ENCODE data around the gene LSM14A. TPM values are rescaled to one million over a fixed set of nuclear protein-coding genes. Genes with fewer than 3 reads are reported as not detected.

LSM14A gene
- total and polyA plus RNA-seq, 2 of the 13 experiments (the other 11 are each of a cell fraction or from before 2014, with no cell fraction given) = 77.0 to 83.6 TPM

GRCh38 chr19:34180709-34181108 lies 8.4 kb downstream of the LSM14A start:
- H3K9me3 ChIP-seq (ENCODE audit: low read length) = no peaks in the 10 kb centered on the region
- FAIRE-seq (no peak), DNase-seq (ENCODE audit: low spot score) (no peak), ATAC-seq (no peak)
- peaks cover 97% of the 10 kb centered on the region for H3K79me2 ChIP-seq (ENCODE audit: insufficient read depth, low read length)
- in situ Hi-C loops (cut with HindIII; ENCODE audit: extremely low pct_ligation_motif_present, low pct_unique_long_range_greater_than_20kb) (no loop called here), intact Hi-C loops (cut with micrococcal nuclease; ENCODE audit: unreplicated experiment) (no loop called here)
- no TSS peak for BruUV-seq (replicated peaks)
- no peak overlapping the region for H3K4me3 ChIP-seq (replicated peaks in 1 of 3; ENCODE audit: insufficient read depth in 1 of 3, low read depth in 2 of 3, low read length in 3 of 3)
- ChIA-PET CTCF (ENCODE audit: low intra/inter-chr PET ratio, low total read pairs) (no interaction called here), POLR2A (no interaction called here)
- H3K27ac ChIP-seq (ENCODE audit: extremely low read length, insufficient read depth, low read length) = no peak overlapping the region
- H4K20me1 ChIP-seq (ENCODE audit: insufficient read depth, low read length) = peaks cover 88% of the 10 kb centered on the region
- WGBS (ENCODE audit: low lambda C conversion rate) = 98% methylated on average over 5 of the region's 5 CpGs
- H3K27me3 ChIP-seq (ENCODE audit: control insufficient read depth in 1 of 2, insufficient read depth in 2 of 2, low read length in 2 of 2) = no peaks in the 10 kb centered on the region
- H3K36me3 ChIP-seq (replicated peaks in 1 of 2; ENCODE audit: control insufficient read depth in 1 of 2, insufficient read depth in 2 of 2, low read length in 2 of 2) = peaks cover 4 to 32% of the 10 kb centered on the region in 2 experiments
- H3K4me2 ChIP-seq (ENCODE audit: low read depth, low read length) = no peak overlapping the region
- TF ChIP-seq ATF1 (CRISPR knock-in tag; IDR thresholded peaks at IDR 0.05) = no peak
- no peak for TF ChIP-seq PCBP2 (optimal IDR thresholded peaks at IDR 0.05; ENCODE audit: low read depth, low read length, poor library complexity, severe bottlenecking)
- no peak for TF ChIP-seq GZF1 (CRISPR knock-in tag; IDR thresholded peaks at IDR 0.05)
- H3K9ac ChIP-seq (ENCODE audit: insufficient read depth, low read depth, low read length) = no peak overlapping the region
- no peak overlapping the region for H2AFZ ChIP-seq (ENCODE audit: low read length)
- peaks cover 72% of the 10 kb centered on the region for H3K4me1 ChIP-seq (ENCODE audit: insufficient read depth, low read length)

DNA sequence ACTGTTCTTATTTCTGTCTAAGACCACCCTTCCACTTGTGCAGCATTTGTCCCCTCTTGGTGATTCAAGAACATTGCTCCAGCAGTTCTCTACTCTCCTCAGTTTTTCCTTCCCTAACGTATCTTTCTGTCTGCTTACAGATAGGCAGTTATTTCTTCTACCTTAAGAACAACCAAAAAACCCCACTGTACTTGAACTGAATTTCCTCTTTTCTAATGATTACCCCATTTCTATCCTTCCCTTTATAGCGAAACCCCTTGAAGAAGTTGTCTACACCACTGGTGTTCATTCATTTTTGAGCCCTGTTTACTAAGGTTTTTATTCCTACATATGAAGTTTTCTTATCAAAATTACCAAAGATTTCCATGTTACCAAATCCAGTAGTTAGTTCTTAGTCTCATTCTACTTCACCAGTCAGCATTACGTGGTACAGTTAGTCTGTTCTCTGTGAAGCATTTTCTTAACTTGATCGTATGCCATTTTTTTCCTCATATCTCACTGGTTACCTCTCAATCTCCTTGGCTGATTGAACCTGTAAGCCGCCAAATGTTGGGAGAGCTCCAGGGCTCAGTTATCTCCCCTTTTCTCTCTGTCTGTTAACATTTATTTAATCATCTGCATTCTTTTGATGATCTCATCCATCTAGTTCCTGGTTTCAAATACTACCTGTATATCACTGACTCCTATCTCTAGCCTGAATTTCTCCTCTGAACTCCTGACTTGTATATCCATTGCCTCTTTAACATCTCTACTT lies 9.0 kb downstream of the LSM14A start:
- no peak for ATAC-seq
- Histone ChIP-seq H3K36me3 (replicated peaks in 1 of 2; ENCODE audit: control insufficient read depth in 1 of 2, insufficient read depth in 2 of 2, low read length in 2 of 2) (peaks cover 4 to 32% of the 10 kb centered on the region in 2 experiments), H3K4me2 (ENCODE audit: low read depth, low read length) (no peak overlapping the region), H3K4me1 (ENCODE audit: insufficient read depth, low read length) (peaks cover 72% of the 10 kb centered on the region), H3K9ac (ENCODE audit: insufficient read depth, low read depth, low read length) (no peak overlapping the region), H2AFZ (ENCODE audit: low read length) (no peak overlapping the region), H3K27ac (ENCODE audit: extremely low read length, insufficient read depth, low read length) (no peak overlapping the region), H4K20me1 (ENCODE audit: insufficient read depth, low read length) (peaks cover 87% of the 10 kb centered on the region), H3K27me3 (ENCODE audit: control insufficient read depth in 1 of 2, insufficient read depth in 2 of 2, low read length in 2 of 2) (no peaks in the 10 kb centered on the region), H3K9me3 (ENCODE audit: low read length) (no peaks in the 10 kb centered on the region), H3K79me2 (ENCODE audit: insufficient read depth, low read length) (peaks cover 97% of the 10 kb centered on the region), H3K4me3 (replicated peaks in 1 of 3; ENCODE audit: insufficient read depth in 1 of 3, low read depth in 2 of 3, low read length in 3 of 3) (no peak overlapping the region)
- FAIRE-seq = no peak
- POLR2A ChIA-PET = interaction anchor here (1.8 kb wide), 1 partner anchor 8 kb away, joined by 6 read pairs; no protein-coding TSS in a partner anchor
- CTCF ChIA-PET (ENCODE audit: low intra/inter-chr PET ratio, low total read pairs) = no interaction called here
- no peak for DNase-seq (ENCODE audit: low spot score)
- WGBS (ENCODE audit: low lambda C conversion rate) = 97% methylated on average over 5 of the region's 5 CpGs
- in situ Hi-C loops (cut with HindIII; ENCODE audit: extremely low pct_ligation_motif_present, low pct_unique_long_range_greater_than_20kb) = no loop called here
- BruUV-seq (replicated peaks) = no TSS peak
- intact Hi-C loops (cut with micrococcal nuclease; ENCODE audit: unreplicated experiment) = no loop called here
- TF ChIP-seq, protein P1, sequence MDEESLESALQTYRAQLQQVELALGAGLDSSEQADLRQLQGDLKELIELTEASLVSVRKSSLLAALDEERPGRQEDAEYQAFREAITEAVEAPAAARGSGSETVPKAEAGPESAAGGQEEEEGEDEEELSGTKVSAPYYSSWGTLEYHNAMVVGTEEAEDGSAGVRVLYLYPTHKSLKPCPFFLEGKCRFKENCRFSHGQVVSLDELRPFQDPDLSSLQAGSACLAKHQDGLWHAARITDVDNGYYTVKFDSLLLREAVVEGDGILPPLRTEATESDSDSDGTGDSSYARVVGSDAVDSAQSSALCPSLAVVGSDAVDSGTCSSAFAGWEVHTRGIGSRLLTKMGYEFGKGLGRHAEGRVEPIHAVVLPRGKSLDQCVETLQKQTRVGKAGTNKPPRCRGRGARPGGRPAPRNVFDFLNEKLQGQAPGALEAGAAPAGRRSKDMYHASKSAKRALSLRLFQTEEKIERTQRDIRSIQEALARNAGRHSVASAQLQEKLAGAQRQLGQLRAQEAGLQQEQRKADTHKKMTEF (CRISPR knock-in tag; IDR thresholded peaks at IDR 0.05) = no peak
- TF ChIP-seq ZNF781 (CRISPR knock-in tag; IDR thresholded peaks at IDR 0.05; ENCODE audit: borderline replicate concordance, not compliant biosample characterization) = no peak
- TF ChIP-seq ZNF782 (CRISPR knock-in tag; IDR thresholded peaks at IDR 0.05; ENCODE audit: borderline replicate concordance) = no peak
- TF ChIP-seq ASH2L (IDR thresholded peaks at IDR 0.05; ENCODE audit: insufficient read length, low read depth, low read length) = no peak
- TF ChIP-seq ZXDC (CRISPR knock-in tag; IDR thresholded peaks at IDR 0.05) = no peak
- TF ChIP-seq MIER3 (CRISPR knock-in tag; IDR thresholded peaks at IDR 0.05; ENCODE audit: borderline replicate concordance) = no peak
- TF ChIP-seq ZNF30 (CRISPR knock-in tag; IDR thresholded peaks at IDR 0.05) = no peak
- no peak for TF ChIP-seq ZMAT3 (CRISPR knock-in tag; conservative IDR thresholded peaks at IDR 0.05)
- TF ChIP-seq ZSCAN12 (CRISPR knock-in tag; IDR thresholded peaks at IDR 0.05) = no peak
- TF ChIP-seq NFYC (CRISPR knock-in tag; IDR thresholded peaks at IDR 0.05) = no peak
- no peak for TF ChIP-seq NPAS2 (CRISPR knock-in tag; IDR thresholded peaks at IDR 0.05; ENCODE audit: borderline replicate concordance)
- TF ChIP-seq ZNF546 (CRISPR knock-in tag; conservative IDR thresholded peaks at IDR 0.05) = no peak
